Renal cortex interstitium (tissue), 11 donors: ENCODE measurements around the gene DIP2B. TPM values are rescaled to one million over a fixed set of nuclear protein-coding genes. Genes with fewer than 3 reads are reported as not detected.
"Not testable (repeated sequence)": the region's sequence is repeated elsewhere in the genome, so short reads cannot be mapped to it uniquely, and the experiment has no call there.

Experiments
- DNase-seq, 11 donors: peaks; one replicate each; pipeline ENCODE4 v3.0.0-alpha.2; 2013; ENCODE audit warnings: low read depth in 9 of 11, low spot score in 4 of 11; ENCODE audit errors: extremely low read depth in 1 of 11
- polyA plus RNA-seq, 3 donors: library from polyadenylated mRNA; unstranded; fragments of 120-200 nt; gene quantifications; one replicate each; pipeline ENCODE4 v1.2.1, GENCODE V29; 2013; ENCODE audit not compliant: insufficient read length in 3 of 3

DIP2B gene
- polyA plus RNA-seq, 3 donors, result 23.5 to 25.9 (median 23.9) TPM

DNA sequence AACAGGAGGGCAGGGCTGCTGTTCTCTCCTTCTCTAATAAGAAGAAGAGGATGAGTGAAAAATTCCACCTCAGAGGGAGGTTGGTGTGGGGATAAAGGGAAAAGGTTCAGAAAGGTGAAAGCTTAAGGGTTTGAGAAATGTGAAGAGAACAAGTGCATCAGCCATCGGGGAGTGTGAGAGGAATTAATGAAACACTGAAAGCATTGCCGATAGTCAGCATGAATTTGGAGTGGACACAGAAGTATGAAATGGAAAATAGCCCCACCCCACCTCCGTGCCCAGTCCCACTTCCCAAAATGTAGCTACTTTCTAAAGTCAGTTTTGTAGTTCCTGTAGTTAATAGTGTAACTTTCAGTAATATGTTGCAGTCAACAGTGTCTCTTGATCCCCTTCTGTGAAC is 33.4 kb downstream of the DIP2B start:
- DNase-seq, result no peak

DNA sequence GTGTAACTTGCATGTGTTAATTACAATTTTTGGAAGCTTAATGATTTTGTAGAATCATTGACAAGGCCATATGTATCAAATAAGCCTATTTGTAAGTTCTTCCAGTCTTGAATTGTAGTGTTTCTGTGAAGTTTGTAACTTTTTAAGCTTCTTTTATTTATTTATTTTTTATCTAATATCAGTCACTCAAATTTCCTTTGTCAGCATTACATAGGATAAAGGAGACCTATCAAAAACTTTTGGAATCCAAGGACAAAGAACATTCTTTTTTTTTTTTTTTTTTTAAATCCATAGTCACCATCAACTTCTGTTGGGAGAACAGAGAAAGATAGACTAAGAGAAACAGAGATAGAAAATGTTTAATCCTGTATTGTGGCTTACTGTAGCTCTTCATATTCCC is 36.4 kb downstream of the DIP2B start:
- no peak for DNase-seq

DNA sequence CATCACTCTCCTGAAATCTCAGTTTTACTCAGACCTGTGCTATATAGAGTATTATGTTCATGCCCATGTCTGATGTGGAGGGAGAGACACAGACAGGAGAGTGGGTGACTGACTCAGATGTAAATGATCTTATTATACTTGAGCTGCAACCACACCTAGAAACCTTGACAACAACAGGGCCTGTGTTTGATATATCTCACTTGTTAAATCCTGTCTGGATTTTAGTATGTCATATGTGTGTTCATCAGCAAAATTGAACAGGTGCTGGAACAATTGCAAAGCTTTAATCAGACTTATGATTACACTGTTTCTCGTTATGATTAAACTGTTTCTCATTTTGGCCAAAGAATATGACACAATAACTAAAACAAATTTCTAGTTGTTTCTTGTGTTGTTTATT is 37.7 kb downstream of the DIP2B start:
- DNase-seq, result no peak

DNA sequence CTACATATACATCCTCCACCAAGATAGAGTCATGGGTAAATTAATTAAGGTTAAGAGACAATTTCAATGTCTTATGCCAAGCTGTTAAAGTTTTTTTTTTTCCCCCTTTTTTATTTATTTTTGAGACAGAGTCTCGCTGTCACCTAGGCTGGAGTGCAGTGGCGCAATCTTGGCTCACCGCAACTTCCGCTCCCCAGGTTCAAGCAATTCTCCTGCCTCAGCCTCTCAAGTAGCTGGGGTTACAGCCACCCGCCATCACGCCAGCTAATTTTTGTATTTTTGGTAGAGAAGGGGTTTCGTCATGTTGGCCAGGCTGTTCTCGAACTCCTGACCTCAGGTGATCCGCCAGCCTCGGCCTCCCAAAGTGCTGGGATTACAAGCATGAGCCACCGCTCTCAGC is 38.4 kb downstream of the DIP2B start:
- DNase-seq, result not testable (repeated sequence)

DNA sequence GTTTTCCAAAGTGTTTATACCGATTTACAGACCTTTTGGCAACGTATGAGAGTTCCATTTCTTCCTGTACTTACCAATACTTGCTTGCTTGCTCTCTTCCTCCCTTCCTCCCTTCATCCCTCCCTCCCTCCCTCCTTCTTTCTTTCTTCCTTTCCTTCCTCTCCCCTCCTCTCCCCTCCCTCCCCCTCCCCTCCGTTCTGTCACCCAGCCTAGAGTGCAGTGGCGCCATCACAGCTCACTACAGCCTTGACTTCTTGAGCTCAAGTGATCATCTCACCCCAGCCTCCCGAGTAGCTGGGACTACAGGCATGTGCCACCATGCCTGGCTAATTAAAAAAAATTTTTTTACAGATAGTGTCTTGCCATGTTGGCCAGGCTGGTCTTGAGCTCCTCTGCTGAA is 40.4 kb downstream of the DIP2B start:
- DNase-seq, result no peak

DNA sequence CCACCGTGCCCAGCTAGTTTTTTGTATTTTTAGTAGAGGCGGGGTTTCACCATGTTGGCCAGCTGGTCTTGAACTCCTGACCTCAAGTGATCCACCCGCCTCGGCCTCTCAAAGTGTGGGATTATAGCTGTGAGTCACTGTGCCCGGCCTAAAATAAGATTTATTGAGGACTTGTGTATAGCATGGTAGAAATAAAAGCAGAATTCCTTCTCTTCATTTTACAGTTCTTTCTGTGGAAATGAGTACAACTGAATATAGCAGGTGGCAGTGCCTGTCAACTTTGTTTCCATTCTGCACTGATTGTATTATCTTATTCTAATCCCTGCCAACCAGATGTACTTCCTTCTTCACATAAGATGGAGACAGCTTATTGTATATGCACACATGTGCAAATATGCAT is 41.0 kb downstream of the DIP2B start:
- no peak for DNase-seq

DNA sequence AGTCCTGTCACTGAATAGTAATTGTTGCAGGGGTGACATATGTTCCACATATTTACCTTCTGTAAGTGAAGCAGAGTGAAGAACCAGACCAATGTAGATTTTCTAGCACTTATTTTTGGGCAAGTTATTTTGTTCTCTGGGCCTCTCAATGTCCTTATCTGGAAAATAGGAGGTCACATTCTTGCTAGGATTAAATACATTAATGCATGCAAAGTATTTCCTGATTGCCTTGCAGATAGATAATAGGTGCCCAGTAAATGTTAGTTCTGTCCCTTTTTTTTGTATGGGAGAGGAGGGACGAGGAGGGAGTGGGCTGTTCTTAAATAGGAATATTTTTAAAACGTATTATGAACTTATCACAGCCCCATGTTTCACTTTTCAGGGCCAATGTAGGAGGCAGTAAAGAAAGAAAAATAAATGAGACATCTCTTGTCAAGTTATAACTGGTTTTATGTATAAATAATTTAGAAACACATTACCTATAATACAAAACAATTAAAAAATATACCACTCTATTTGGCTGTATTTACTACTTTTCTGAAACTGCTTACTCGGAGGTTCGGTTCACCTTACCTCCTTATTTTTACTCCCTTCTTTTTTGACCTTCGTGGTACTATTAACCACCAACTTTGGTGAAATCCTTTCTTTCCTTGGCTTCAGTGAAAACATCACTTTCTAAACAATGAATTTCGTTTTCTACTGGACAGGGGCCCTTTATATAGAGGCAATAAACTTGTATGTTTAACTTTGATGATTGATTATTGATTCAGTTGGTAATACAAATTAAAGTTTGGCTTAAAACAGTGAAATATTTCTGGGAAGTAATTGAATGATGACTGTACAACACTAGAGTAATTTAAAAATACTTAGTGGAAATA is 41.9 kb downstream of the DIP2B start:
- no peak for DNase-seq

DNA sequence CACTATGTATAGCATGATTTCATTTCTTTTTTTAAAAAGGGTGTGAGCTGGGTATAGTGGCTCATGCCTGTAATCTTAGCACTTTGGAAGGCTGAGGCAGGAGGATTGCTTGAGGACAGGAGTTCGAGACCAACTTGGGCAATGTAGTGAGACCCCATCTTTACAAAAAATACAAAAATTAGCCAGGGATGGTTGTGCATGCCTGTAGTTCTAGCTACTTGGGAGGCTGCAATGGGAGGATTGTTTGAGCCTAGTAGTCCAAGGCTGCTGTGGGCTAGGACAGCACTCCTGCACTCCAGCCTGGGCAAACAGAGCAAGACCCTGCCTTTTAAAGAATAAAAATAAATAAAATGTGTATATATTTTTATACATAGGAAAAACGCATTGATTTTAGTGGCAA is 43.0 kb downstream of the DIP2B start:
- DNase-seq, result no peak

DNA sequence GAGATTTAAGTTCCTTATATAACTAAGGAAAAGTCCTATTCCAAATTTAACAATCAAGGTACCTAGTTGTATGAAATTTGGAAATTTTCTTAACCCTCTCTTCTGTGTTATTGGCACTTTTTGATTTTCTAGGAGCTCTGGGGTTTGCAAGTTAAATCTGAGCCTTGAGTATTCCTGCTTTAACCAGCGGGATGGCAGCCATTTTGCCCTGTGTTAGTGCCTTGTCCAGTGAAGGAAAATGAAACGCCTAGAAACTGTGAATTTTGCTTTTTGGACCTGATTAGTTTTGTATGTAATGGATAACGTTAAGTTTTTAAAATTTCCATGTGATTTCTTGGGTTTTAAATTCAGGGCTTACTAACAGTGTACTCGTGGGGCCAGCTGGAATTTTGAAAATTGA is 45.1 kb downstream of the DIP2B start:
- no peak for DNase-seq

DNA sequence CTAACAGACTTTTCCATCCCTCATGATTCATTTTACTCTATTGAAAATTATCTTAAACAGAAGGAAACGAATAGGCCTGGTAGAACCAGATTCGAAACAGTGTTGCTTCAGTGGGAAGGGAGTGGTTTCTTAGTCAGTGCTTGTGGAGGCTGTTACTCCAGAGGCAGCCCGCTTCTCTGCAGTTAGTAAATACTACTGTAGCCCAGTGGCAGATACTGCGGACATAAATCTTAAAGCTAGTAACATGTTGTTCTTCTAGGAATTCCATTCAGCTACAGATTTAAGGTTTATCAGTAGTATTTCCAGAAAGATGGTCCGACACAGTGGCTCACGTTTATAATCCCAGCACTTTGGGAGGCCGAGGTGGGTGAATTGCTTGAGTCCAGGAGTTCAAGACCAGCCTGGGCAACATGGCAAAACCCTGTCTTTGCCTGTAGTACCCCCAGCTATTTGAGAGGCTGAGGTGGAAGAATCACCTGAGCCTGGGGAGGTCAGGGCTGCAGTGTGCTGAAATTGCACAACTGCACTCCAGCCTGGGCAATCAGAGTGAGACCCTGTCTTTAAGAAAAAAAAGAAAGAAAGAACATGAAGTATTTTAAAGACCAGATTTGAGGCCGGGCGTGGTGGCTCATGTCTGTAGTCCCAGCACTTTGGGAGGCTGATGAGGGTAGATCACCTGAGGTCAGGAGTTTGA is 45.9 kb downstream of the DIP2B start:
- no peak for DNase-seq

DNA sequence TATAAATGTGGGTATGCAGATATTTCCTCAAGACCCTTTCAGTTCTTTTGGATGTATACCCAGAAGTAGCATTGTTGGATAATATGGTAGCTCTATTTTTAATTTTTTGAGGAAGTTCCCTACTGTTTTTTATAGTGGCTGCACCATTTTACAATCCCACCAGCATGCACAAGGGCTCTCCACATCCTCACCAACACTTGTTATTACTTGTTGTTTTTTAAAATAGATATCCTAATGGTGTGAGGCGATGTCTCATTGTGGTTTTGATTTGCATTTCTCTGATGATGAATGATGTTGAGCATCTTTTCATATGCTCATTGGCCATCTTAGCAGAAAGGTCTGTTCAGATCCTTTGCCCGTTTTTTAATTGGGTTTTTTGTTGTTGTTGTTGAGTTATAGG is 47.1 kb downstream of the DIP2B start:
- DNase-seq, result no peak

DNA sequence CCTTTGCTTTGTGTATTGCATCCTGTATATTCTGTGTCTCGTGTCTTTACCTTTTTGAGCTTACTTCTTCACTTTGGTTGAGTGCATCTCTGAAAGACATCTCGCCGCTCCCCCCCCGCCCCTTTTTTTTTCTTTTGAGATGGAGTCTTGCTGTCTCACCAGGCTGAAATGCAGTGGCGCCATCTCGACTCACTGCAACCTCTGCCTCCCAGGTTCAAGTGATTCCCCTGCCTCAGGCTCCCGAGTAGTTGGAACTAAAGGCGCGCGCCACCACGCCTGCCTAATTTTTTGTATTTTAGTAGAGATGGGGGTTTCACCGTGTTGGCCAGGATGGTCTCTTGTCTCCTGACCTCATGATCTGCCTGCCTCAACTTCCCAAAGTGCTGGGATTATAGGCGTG is 49.9 kb downstream of the DIP2B start:
- no peak for DNase-seq

DNA sequence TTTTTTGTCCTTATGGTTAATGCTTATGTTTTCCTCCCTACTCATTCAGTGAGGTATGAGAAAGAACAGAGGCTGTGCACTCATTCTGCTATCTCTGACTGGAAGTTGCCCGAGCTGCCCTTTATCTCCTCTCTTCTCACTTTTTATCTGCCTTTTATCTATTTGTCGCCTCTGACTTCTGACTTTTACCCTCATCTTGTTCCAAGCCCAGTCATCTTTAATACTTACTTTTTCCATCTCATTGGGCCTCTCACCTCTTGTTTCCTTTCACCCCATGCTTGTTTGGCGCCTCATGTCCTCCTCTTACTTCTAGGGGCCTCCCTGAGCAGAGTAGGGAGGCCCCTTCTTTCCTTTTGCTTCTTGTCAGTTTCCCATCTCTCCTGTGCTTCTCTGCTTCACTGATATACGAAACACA is 50.7 kb downstream of the DIP2B start:
- no peak for DNase-seq

DNA sequence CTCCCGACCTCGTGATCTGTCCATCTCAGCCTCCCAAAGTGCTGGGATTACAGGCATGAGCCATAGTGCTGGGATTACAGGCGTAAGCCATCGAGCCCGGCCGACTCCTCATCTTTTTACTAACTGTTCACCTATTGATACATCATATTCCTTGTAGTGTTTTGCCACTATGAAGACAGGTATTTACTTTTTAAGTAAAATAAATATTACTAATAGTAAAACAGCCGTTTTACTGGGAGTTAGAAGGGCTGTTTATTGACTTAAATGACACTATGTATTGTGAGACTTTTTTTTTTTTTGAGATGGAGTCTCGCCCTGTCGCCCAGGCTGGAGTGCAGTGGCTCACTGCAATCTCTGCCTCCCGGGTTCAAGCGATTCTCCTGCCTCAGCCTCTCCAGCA is 51.5 kb downstream of the DIP2B start:
- no peak for DNase-seq

DNA sequence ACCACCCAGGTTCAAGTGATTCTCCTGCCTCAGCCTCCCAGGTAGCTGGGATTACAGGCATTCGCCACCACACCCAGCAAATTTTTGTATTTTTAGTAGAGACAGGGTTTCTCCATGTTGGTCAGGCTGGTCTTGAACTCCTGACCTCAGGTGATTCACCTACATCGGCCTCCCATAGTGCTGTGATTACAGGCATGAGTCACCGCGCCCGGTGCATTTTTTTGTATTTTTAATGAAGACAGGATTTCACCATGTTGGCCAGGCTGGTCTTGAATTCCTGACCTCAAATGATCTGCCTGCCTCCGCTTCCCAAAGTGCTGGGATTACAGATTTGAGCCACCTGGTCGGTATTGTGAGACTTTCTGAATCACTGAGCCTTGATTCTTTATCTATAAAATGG is 52.0 kb downstream of the DIP2B start:
- DNase-seq, result not testable (repeated sequence)

DNA sequence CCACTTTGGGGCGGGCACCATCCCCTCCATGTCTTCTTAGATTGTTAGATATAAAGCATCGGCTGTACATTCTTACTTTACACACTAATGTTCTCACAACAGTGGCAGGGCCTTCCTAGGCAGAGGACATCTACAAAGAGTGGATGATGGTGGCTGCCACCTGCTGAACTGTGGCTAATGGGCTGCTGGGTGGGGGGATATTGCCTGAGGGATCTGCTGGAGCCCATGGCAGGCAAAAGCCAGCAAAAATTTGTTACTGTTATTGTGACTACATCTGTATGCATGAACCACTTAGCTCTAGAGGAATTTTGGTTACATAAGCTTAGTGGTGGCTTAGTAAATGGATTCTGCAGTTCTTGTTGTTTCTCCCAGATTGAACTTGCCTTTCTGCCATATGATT is 52.6 kb downstream of the DIP2B start:
- DNase-seq, result no peak

DNA sequence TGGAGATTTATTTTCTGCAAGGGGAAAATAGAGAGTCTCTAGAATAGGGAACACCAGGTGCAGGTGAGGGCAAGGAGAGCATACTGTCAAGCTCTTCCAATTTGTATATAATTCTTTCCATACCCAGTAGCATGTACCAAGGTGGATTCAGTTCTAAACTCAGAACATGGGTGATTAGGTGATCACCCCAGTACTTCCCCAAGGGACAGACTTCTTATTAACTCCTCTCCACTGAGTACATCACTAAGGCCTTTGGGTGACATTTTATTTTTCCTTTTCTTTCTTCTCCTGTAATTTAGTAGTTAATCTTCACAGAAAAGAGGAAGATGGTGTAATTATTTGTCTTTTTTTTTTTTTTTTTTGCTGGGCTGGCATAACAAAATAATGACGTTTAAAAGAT is 54.2 kb downstream of the DIP2B start:
- no peak for DNase-seq

DNA sequence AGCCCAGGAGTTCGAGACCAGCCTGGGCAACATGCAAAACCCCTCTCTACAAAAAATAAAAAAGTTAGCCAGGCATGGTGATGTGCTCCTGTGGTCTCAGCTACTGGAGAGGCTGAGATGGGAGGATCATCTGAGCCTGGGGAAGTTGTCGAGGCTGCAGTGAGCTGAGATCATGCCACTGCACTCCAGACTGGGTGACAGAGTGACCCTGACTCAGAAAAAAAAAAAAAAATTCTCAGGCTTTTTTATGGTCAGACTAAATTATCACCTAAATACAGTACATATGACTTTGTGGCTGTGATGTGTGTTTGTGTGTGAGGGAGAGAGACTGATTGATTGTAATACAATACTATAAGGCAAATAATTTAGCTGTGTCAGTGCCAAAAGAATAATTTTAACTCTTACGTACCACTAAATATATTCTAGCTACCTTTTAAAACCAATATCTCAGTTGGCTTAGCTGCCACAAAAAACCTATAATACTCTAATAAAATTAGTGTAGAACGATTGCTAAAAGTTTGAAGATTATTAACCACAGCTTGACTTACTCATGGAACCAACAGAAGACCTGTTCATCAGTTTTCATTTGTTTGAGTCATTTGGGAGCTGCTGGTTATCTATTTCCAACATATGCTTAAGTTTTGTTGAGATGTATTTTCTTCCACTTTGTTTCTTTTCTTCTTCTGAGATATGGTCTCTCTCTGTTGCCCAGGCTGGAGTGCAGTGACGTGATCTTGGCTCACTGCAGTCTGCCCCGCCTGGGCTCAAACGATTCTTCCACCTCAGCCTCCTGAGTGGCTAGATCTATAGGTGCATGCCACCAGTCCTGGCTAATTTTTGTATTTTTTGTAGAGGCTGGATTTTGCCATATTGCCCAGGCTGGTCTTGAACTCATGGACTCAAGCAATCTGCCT is 58.0 kb downstream of the DIP2B start:
- DNase-seq, result no peak

DNA sequence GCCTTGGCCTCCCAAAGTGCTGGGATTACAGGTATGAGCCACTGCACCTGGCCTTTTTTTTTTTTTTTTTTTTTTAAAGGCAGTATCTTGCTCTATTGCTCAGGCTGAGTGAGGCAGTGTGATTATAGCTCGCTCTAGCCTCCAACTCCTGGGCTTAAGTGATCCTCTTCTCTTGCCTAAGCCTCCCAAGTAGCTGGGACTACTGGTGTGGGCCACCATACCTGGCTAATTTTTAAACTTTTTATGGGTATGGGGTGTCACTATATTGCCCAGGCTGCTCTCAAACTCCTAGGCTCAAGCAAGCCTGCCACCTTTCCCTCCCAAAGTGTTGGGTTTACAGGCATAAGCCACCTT is 58.6 kb downstream of the DIP2B start:
- no peak for DNase-seq
